ENCODE data around the gene CD2BP2.

CD2BP2 gene

GRCh38 chr16:30378236-30379157, 23.4 kb upstream of the CD2BP2 start:
- DNase-seq (ENCODE audit: low read depth), result peak; percentile 98

DNA sequence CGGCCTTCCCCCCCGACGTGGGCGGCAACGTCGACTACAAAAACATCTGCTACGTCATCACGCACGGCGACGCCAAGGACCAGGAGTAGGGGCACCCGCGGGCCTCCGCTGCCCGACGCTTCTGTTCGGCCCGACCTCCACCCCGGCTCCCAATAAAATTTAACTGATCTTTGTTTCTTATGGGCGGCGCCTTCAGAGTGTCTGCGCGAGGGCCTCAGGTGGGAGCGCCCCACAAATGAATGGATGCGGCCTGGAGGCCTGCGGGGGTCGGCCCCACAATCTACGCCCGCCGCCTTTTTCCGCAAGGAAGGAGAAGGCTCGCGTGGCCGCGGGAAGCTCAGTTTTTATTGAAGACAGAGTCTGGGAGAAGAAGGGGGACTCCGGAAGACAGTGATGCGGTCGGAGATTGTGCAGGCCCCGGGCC, 22.7 kb upstream of the CD2BP2 start:
- peak; percentile 88 for DNase-seq (ENCODE audit: low read depth)

GRCh38 chr16:30377050-30377811, 22.1 kb upstream of the CD2BP2 start:
- no peak for DNase-seq (ENCODE audit: low read depth)

- no peak for DNase-seq (ENCODE audit: low read depth)
Observed at GRCh38 chr16:30376461-30376902, 21.4 kb upstream of the CD2BP2 start.

GRCh38 chr16:30375864-30376263, 20.8 kb upstream of the CD2BP2 start:
- no peak for DNase-seq (ENCODE audit: low read depth)

GRCh38 chr16:30374538-30374937, 19.4 kb upstream of the CD2BP2 start, which contains the start of gene MYL11:
Gene MYL11 (plus strand): TSS chr16:30374802. CDS start chr16:30374858, 56 bp downstream.
- no peak for DNase-seq (ENCODE audit: low read depth)

DNA sequence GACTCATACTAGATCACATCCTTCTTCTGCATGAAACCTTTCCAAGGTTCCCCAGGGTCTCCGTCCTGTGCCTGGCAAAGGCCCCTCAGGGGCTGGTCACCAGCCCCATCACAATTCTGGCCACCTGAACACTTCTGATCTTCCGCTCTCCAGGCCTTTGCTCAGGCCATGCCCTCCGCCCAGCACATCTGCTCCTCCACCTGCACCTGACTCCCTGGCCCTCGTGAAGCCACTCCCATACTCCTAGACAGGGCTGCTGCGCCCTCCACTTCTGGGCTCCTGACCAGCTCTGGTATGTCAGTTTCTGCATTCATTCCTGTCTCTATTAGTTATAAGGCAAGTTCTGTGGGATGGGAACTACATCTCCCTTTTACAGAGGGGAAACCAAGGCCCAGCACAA, 17.6 kb upstream of the CD2BP2 start:
- DNase-seq (ENCODE audit: low read depth), result no peak

DNA sequence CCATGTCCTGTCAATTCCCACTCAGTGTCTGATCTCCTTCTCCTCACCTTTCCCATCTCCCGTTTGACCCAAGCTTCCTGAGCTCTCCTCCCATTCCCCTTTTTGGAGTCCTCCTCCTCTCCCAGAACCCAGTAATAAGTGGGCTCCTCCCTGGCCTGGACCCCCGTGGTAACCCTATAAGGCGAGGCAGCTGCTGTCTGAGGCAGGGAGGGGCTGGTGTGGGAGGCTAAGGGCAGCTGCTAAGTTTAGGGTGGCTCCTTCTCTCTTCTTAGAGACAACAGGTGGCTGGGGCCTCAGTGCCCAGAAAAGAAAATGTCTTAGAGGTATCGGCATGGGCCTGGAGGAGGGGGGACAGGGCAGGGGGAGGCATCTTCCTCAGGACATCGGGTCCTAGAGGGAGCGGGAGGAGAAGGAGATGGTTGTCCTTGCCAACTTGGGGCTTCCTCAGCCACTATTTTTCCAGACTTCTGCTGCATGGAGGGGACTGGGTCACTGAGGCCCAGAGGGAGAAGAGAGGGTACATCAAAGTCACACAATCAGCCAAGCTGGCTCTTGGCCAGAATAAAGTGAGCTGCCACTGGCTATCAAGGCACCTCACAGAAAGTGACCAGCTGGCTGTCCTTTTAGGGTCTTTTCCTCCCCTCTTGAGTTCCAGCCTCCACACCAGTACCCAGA, 17.1 kb upstream of the CD2BP2 start:
- no peak for DNase-seq (ENCODE audit: low read depth)

DNA sequence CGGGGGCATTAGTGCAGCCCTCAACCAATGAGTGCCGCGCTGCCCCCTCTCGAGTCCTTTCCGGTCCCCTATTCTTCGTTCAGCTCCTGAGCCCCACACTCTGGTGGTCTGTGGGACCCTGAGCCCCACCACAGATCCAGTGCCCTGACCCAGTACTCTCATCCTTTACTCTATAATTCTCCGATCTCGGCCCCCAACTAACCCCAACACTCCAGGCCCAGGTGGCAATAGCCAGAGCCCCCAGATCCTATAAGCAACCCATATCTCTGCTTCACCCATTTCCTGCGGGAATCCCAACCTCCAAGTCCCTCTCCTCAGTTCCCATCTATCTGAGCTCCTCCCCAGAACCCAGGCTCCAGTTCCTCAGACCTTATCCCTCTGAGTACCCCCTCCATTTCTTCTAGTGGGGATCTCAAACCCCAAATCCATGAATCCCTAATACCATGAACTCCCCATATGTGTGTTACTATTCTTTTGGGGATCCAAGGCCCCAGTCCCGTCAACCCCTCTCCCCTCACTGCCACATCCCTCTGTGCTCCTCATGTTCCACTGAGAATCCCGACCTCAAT, 16.2 kb upstream of the CD2BP2 start:
- DNase-seq (ENCODE audit: low read depth), result no peak

DNA sequence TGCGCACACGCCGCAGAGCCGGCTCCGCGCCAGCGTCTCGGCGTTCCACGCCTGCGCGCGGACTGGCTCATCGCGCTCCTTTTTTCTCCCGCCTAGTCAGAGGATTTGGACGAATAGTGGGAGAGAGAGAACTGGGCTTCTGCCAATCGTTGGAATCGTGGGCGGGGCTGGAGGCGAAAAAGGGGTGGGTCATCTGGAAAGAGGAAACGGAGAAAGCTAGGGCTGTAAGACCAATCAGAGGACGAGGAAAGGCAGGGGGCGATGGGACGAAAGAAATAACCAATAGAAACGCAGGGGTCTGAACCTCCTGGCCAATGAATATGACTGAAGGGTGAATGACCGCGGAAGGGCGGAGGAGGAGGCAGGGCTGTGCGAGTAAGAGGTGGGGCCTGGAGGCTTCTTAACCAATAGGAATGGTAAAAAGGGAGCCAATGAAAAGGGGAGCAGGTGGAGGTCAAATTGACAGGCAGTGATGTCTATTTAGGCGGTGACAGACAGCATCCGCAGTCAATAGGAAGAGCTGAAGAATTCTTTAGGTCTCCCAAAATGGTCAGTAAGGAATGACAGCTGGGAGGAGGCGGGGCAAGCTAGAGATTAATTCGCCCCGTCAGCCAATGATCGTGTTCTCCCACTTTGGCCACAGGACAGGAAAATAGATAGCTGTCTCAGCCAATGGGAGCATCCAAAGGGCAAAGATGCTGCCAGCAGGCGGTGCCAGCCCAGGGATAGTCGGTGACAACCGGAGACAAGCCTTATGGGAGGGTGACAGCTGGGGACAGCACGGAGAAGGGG, 15.5 kb upstream of the CD2BP2 start, which contains the start of gene TBC1D10B:
TBC1D10B (minus strand) TSS at position 39 of the 792 bp plus-strand sequence. CDS start 311 bp downstream, outside the sequence.
- DNase-seq (ENCODE audit: low read depth), result peak; percentile 99

GRCh38 chr16:30369938-30370455, 14.9 kb upstream of the CD2BP2 start:
- no peak for DNase-seq (ENCODE audit: low read depth)

DNA sequence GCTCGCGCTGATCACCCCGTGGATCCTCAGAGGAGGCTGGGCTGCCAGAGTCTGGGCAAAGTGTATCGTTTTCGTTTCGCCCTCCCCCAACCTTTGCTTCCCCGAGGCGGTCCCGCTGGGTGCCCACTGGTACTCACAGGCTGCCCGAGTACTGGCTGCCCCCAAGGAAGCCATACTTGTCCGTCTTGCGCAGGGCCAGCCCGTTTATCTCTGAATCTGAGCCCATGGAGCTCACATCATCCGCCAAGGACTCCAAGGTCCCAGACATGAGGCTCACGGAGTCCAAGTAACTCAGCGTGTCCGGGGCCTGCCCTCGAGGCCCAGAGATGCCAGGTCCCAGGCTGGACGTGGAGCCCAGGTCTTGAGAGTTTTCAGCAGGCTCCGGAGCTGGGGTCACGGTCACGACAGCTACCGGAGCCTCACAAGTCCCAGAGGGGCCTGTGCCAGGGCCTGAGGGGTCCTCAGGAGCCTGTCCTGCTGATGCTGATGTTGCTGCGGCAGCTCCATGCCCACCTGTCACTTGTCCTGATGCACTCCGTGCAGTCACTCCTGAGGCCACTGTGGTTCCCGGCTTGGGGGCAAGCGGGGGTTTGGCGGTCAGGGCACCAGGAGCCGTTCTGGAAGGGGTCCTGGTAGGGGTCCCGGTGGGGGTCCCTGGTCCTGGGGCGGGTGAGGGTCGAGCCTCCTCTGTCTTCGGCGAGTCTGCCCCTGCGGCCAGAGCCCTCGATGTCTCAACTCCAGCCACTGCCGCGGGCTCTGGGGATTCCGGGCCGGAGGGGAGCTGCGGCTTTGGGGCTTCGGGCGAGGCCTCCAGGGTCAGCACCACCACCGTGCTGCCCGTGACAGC, 14.2 kb upstream of the CD2BP2 start:
- no peak for DNase-seq (ENCODE audit: low read depth)

DNA sequence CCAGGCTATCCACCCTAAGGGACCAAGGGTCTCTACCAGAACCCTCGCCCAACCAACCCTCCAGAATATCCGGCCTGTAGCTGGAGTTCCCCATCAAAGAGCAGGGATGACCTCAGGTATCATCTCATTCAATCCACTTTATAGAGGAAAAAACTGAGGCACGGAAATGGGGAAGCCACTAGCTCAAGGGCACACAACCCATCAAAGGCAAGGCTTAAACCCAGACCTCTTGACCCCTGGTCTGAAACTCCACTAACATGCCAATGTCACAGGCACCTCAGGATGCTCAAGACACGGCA, 13.6 kb upstream of the CD2BP2 start:
- no peak for DNase-seq (ENCODE audit: low read depth)

DNA sequence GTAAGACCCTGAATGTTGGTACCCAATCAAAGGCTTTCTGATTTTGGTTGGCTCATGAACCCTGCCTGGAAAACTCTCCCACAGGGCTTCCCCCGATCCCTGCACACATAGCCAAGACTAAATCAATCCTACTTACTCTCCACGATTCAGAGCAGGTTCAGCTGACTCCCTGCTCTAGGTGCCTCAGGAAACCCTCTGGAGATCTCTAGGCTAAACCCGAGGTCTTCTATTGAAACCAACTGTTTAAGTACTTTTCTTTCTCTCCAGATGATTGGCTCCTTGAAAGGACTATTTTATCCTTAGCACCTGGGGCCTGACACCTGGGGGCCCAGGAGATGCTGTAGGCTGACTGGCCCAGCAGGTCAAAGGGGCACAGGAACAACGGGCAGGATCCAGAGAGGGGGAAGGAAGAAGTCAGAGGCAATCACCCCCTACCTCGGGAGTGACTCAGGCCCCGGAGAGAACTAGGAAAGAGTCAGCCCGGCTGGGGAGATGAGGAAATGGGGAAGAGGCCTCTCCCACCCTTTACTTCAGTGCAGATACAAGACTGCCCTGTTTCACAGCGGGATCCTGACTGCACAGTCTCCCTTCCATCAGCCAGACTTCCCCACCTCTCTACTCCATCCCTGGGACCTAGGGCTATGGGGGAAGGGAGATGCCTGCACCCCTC, 13.1 kb upstream of the CD2BP2 start:
- no peak for DNase-seq (ENCODE audit: low read depth)

- no peak for DNase-seq (ENCODE audit: low read depth)
Observed at GRCh38 chr16:30367349-30368009, 12.4 kb upstream of the CD2BP2 start.

DNA sequence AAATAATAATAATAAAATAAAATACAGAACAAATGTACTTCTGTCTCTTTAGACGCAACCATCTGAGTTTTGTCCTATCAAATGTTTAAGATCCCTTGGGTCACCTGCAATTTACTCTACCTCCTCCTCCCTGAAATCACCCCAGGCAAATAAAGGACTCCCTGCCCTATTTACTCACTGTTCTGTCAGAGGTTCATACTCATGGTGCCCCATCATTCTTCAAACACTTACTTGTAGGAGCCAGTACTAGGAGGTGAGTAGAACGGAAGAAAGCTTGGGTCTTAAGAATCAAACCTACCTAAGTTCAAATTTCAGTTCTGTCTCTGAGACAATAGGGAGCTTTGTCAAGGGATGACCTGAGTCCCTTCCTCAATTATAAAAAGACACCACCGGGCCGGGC, 11.4 kb upstream of the CD2BP2 start:
- DNase-seq (ENCODE audit: low read depth), result no peak

DNA sequence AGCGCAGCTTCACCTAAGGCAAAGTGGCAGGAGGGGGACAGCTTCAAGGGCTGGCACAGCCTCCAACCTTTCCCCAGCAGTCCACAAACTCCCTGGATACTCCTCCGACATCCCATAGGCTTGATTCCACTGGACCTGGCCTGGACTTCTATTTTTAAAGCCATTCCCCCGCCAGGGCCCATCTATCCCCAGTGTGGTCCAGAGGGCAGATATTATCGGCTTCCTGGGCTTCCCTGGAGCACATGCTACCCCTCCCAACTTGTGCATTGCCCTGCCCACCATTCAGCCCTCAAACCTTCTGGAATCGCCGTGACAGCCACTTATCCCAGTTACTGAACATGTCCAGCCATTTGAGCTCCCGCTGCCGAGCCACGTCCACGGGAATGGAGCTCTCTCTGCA, 10.1 kb upstream of the CD2BP2 start:
- DNase-seq (ENCODE audit: low read depth), result no peak

DNA sequence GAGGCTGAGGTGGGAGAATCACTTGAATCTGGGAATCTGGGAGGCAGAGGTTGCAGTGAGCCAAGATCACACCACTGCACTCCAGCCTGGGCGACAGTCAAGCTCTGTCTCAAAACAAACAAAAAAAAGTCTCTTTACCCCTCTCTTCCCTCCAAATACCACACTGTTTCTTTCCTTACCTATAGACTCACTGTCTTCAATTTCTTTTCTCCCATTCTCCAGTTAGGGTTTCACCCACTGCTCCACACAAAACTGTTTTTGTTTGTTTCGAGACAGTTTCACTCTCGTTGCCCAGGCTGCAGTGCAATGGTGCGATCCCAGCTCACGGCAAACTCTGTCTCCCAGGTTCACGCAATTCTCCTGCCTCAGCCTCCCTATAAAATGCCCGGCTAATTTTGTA, 6.1 kb upstream of the CD2BP2 start:
- DNase-seq (ENCODE audit: low read depth), result no peak

DNA sequence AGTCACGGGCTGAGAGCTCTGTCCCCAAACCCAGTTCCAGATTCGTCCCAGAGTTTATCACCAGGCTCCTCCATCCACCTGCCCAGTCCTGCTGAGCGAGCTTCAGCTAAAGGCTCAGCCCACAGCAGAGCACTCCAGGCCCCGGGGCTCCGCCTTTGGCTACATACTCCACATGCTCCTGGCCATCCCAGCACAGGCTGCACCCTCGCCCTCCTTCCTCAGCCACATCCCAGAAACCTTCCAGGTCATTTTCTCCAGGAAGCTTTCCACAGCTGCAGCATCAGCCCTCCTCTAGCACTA, 4.7 kb upstream of the CD2BP2 start:
- DNase-seq (ENCODE audit: low read depth), result no peak
